Gastrocnemius medialis (tissue), 4 donors: ENCODE results near the gene KCNIP1. TPM values are rescaled to one million over a fixed set of nuclear protein-coding genes. Genes with fewer than 3 reads are reported as not detected.

Experiments
- ATAC-seq, 2 donors: fragments of 150-250 bp; one replicate each; pipeline ENCODE4 v1.9.1; 2016
- DNase-seq, 2 donors: peaks; one replicate each; pipeline ENCODE4 v3.0.0-alpha.2; 2019
- H3K27ac ChIP-seq, 4 donors: fragments of 200-600 bp; sonication (generic); 1 replicate in 1 of 4; 2 replicates in 3 of 4; pipeline ENCODE4 v1.5.1; 2016 to 2018; ENCODE audit warnings: mild to moderate bottlenecking in 2 of 4, moderate library complexity in 1 of 4
- H3K27me3 ChIP-seq, 3 donors: fragments of 200-600 bp; sonication (generic) in 2 of 3; 1 replicate in 1 of 3; 2 replicates in 2 of 3; pipeline versions ENCODE4 v1.5.1 to v1.6.0; 2016 to 2019; ENCODE audit warnings: mild to moderate bottlenecking in 1 of 3, moderate library complexity in 1 of 3
- H3K36me3 ChIP-seq, 2 donors: fragments of 200-600 bp; sonication (generic) in 1 of 2; one replicate each; pipeline ENCODE4 v1.5.1; 2017 to 2018
- H3K4me1 ChIP-seq, 2 donors: fragments of 200-600 bp; sonication (generic) in 1 of 2; one replicate each; pipeline ENCODE4 v1.5.1; 2016 to 2017; ENCODE audit warnings: mild to moderate bottlenecking in 2 of 2
- H3K4me3 ChIP-seq, 4 donors: fragments of 200-600 bp; sonication (generic) in 3 of 4; 1 replicate in 1 of 4; 2 replicates in 3 of 4; pipeline ENCODE4 v1.5.1; 2016 to 2019; ENCODE audit warnings: mild to moderate bottlenecking in 2 of 4
- H3K9me3 ChIP-seq, 3 donors: fragments of 200-600 bp; sonication (generic) in 2 of 3; 1 replicate in 1 of 3; 2 replicates in 2 of 3; pipeline ENCODE4 v1.5.1; 2016 to 2019
- CTCF ChIP-seq, 5 experiments: fragments of 450-650 bp in 3 of 5; fragments of 200-600 bp in 2 of 5; sonication (generic) in 2 of 5; IDR thresholded peaks in 4 of 5; conservative IDR thresholded peaks in 1 of 5; 1 replicate in 4 of 5; 2 replicates in 1 of 5; pipeline ENCODE4 v1.5.1; 2016 to 2019; ENCODE audit warnings: antibody characterized with exemption in 5 of 5, mild to moderate bottlenecking in 3 of 5, moderate library complexity in 3 of 5
- POLR2A ChIP-seq, 2 donors: fragments of 450-650 bp; IDR thresholded peaks; one replicate each; pipeline ENCODE4 v1.6.1; 2017; ENCODE audit warnings: antibody characterized with exemption in 2 of 2, mild to moderate bottlenecking in 2 of 2, moderate library complexity in 2 of 2
- in situ Hi-C, 4 donors: fragments of 200-750 bp; cut with MboI; loops; one replicate each; pipeline versions ENCODE4 v1.15.0 to v1.8.0; 2017; ENCODE audit warnings: low sequenced_read_pairs in 4 of 4
- intact Hi-C: fragments of 100-400 bp; cut with DNase I; formaldehyde crosslinking; loops from one replicate; pipeline ENCODE4 v1.15.1; 2023; ENCODE audit warnings: low total_unique reads
- total RNA-seq, 4 donors: library from RNA; depleted of rRNA; stranded (reverse); fragments of >200 nt; gene quantifications; one replicate each; pipeline versions ENCODE4 v1.1.0 to v1.2.3, GENCODE V29; 2016

KCNIP1 gene
- total RNA-seq, 4 donors from 2014 or later = not detected

GRCh38 chr5:170508036-170508435, 4.2 kb downstream of the KCNIP1 start:
- DNase-seq = no peak
- H3K4me3 ChIP-seq = no peak overlapping the region
- in situ Hi-C loops = no loop called here
- intact Hi-C loops = no loop called here
- TF ChIP-seq CTCF (IDR thresholded peaks at IDR 0.05 in 4 of 5, conservative IDR thresholded peaks at IDR 0.05 in 1 of 5) = no peak
- TF ChIP-seq POLR2A (IDR thresholded peaks at IDR 0.05) = no peak
- no peaks in the 10 kb centered on the region for H3K4me1 ChIP-seq
- H3K27ac ChIP-seq = no peak overlapping the region
- peaks cover 5 to 10% (median 7%) of the 10 kb centered on the region in 3 donors for H3K27me3 ChIP-seq
- ATAC-seq = no peak
- no peaks in the 10 kb centered on the region for H3K9me3 ChIP-seq
- H3K36me3 ChIP-seq = no peaks in the 10 kb centered on the region

GRCh38 chr5:170508660-170509347, 5.0 kb downstream of the KCNIP1 start:
- Histone ChIP-seq H3K36me3 (no peaks in the 10 kb centered on the region), H3K9me3 (no peaks in the 10 kb centered on the region), H3K27ac (no peak overlapping the region), H3K4me3 (no peak overlapping the region), H3K27me3 (peaks cover 5 to 10% (median 7%) of the 10 kb centered on the region in 3 donors), H3K4me1 (no peaks in the 10 kb centered on the region)
- in situ Hi-C loops = no loop called here
- TF ChIP-seq POLR2A (IDR thresholded peaks at IDR 0.05) = no peak
- TF ChIP-seq CTCF (IDR thresholded peaks at IDR 0.05 in 4 of 5, conservative IDR thresholded peaks at IDR 0.05 in 1 of 5) = no peak
- DNase-seq (no peak), ATAC-seq (no peak)
- intact Hi-C loops = no loop called here

GRCh38 chr5:170509348-170509660, 5.5 kb downstream of the KCNIP1 start:
- peaks cover 3 to 7% (median 7%) of the 10 kb centered on the region in 3 donors for H3K27me3 ChIP-seq
- no peak overlapping the region for H3K27ac ChIP-seq
- ATAC-seq (no peak), DNase-seq (no peak)
- H3K36me3 ChIP-seq = no peaks in the 10 kb centered on the region
- in situ Hi-C loops = no loop called here
- intact Hi-C loops = no loop called here
- TF ChIP-seq POLR2A (IDR thresholded peaks at IDR 0.05) (no peak), CTCF (IDR thresholded peaks at IDR 0.05 in 4 of 5, conservative IDR thresholded peaks at IDR 0.05 in 1 of 5) (no peak)
- no peaks in the 10 kb centered on the region for H3K9me3 ChIP-seq
- no peak overlapping the region for H3K4me3 ChIP-seq
- H3K4me1 ChIP-seq = no peaks in the 10 kb centered on the region

GRCh38 chr5:170510126-170510525, 6.3 kb downstream of the KCNIP1 start:
- Histone ChIP-seq H3K36me3 (no peaks in the 10 kb centered on the region), H3K9me3 (no peaks in the 10 kb centered on the region), H3K4me1 (no peaks in the 10 kb centered on the region), H3K27me3 (no peaks in the 10 kb centered on the region), H3K27ac (no peak overlapping the region), H3K4me3 (no peak overlapping the region)
- TF ChIP-seq CTCF (IDR thresholded peaks at IDR 0.05 in 4 of 5, conservative IDR thresholded peaks at IDR 0.05 in 1 of 5) (no peak), POLR2A (IDR thresholded peaks at IDR 0.05) (no peak)
- ATAC-seq = no peak
- no peak for DNase-seq
- intact Hi-C loops = no loop called here
- in situ Hi-C loops = no loop called here

GRCh38 chr5:170510559-170510958, 6.7 kb downstream of the KCNIP1 start:
- intact Hi-C loops = no loop called here
- no peak overlapping the region for H3K27ac ChIP-seq
- ATAC-seq (no peak), DNase-seq (no peak)
- no peaks in the 10 kb centered on the region for H3K9me3 ChIP-seq
- no peak overlapping the region for H3K4me3 ChIP-seq
- in situ Hi-C loops = no loop called here
- no peaks in the 10 kb centered on the region for H3K4me1 ChIP-seq
- TF ChIP-seq CTCF (IDR thresholded peaks at IDR 0.05 in 4 of 5, conservative IDR thresholded peaks at IDR 0.05 in 1 of 5) (no peak), POLR2A (IDR thresholded peaks at IDR 0.05) (no peak)
- no peaks in the 10 kb centered on the region for H3K27me3 ChIP-seq
- H3K36me3 ChIP-seq = no peaks in the 10 kb centered on the region
